Subcutaneous abdominal adipose tissue (tissue), 5 donors: ENCODE measurements around the gene PROM2.

ENCODE experiments used
- H3K27ac ChIP-seq: one replicate; pipeline ENCODE4 v1.7.0; 2013; ENCODE audit warnings: low read depth, mild to moderate bottlenecking, inconsistent platforms, low read length, moderate library complexity
- H3K27me3 ChIP-seq, 5 donors: one replicate each; pipeline ENCODE4 v1.7.0; 2013; ENCODE audit warnings: low read length in 5 of 5, inconsistent platforms in 1 of 5; ENCODE audit not compliant: control insufficient read depth in 5 of 5, insufficient read depth in 4 of 5
- H3K36me3 ChIP-seq, 5 donors: one replicate each; pipeline ENCODE4 v1.7.0; 2013; ENCODE audit warnings: low read length in 5 of 5; ENCODE audit not compliant: control insufficient read depth in 5 of 5, insufficient read depth in 5 of 5
- H3K4me1 ChIP-seq, 5 donors: one replicate each; pipeline ENCODE4 v1.7.0; 2013; ENCODE audit warnings: low read length in 5 of 5, mild to moderate bottlenecking in 3 of 5, moderate library complexity in 1 of 5; ENCODE audit not compliant: control insufficient read depth in 5 of 5, insufficient read depth in 5 of 5
- H3K4me3 ChIP-seq, 5 donors: one replicate each; pipeline ENCODE4 v1.7.0; 2013; ENCODE audit warnings: low read length in 5 of 5, low read depth in 1 of 5
- H3K9ac ChIP-seq, 5 donors: one replicate each; pipeline ENCODE4 v1.7.0; 2013; ENCODE audit warnings: low read length in 5 of 5, mild to moderate bottlenecking in 4 of 5, moderate library complexity in 3 of 5
- H3K9me3 ChIP-seq, 5 donors: one replicate each; pipeline ENCODE4 v1.7.0; 2013; ENCODE audit warnings: low read length in 5 of 5; ENCODE audit not compliant: control insufficient read depth in 5 of 5
- donor health status: healthy.
- donor health status: healthy.
- donor health status: healthy.
- donor health status: healthy.
- donor health status: healthy.

PROM2 gene

DNA sequence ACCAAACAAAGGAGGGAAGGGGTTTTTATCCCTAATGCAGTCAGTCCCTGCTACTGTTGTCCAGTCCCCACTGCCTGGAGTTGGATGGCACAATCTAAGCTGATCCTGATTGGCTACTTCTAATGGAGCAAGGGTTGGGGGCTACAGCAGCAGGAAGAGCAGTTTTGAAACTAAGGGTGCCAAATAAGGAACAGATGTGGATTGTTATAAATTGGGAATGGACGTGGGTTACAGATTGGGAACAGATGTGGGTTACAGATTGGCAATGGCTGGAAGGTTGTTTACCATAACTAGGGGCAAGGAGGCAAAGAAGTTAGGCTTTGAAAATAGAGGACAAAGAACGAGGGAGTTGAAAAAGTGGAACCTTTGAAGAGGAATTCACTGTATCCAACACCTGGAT lies 16.0 kb upstream of the PROM2 start:
- H3K9me3 ChIP-seq: peaks cover 3 to 15% (median 6%) of the 10 kb centered on the region in 5 donors
- no peaks in the 10 kb centered on the region for H3K36me3 ChIP-seq
- no peaks in the 10 kb centered on the region for H3K27me3 ChIP-seq
- no peak overlapping the region for H3K4me3 ChIP-seq
- no peaks in the 10 kb centered on the region for H3K4me1 ChIP-seq
- H3K9ac ChIP-seq: no peak overlapping the region
- H3K27ac ChIP-seq: no peak overlapping the region

- H3K27ac ChIP-seq: no peak overlapping the region
- no peaks in the 10 kb centered on the region for H3K36me3 ChIP-seq
- no peak overlapping the region for H3K4me3 ChIP-seq
- no peaks in the 10 kb centered on the region for H3K27me3 ChIP-seq
- no peak overlapping the region for H3K9ac ChIP-seq
- no peaks in the 10 kb centered on the region for H3K4me1 ChIP-seq
- peaks cover 3 to 15% (median 6%) of the 10 kb centered on the region in 5 donors for H3K9me3 ChIP-seq
Measured at GRCh38 chr2:95260028-95261023, 13.9 kb upstream of the PROM2 start.

- H3K27me3 ChIP-seq: no peaks in the 10 kb centered on the region
- no peaks in the 10 kb centered on the region for H3K4me1 ChIP-seq
- H3K9me3 ChIP-seq: peaks cover 3 to 15% (median 6%) of the 10 kb centered on the region in 5 donors
- no peaks in the 10 kb centered on the region for H3K36me3 ChIP-seq
- no peak overlapping the region for H3K9ac ChIP-seq
- H3K27ac ChIP-seq: no peak overlapping the region
- H3K4me3 ChIP-seq: no peak overlapping the region
Measured at GRCh38 chr2:95261602-95262001, 12.6 kb upstream of the PROM2 start.

DNA sequence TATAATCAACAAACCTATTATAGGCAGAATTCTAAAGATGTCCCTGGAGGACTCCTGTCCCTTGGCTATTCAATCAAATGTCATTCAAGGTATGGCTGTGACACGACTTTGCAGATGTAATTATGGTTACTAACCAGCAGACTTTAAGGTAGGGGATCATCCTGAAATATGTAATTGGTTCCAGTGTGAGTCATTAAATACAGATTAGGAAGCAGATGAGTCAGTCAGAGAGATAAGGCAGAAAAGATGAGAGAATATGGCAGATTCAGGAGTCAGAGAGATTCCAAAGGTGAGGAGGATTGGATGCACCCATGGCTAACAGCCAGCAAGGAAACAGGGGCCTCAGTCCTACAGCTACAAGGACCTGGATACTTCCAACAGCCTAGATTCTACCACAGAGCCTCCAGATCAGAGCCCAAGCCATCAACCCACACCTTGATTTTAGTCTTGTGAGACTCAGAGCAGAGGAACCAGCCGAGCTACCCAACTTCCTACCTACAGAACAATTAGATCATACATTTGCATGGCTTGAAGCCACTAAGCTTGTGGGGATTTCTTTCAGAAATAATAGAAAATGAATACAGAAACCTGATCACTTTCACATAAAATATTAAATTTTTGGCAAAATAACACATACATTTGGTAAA lies 11.2 kb upstream of the PROM2 start:
- Histone ChIP-seq H3K27ac (no peak overlapping the region), H3K27me3 (no peaks in the 10 kb centered on the region)

DNA sequence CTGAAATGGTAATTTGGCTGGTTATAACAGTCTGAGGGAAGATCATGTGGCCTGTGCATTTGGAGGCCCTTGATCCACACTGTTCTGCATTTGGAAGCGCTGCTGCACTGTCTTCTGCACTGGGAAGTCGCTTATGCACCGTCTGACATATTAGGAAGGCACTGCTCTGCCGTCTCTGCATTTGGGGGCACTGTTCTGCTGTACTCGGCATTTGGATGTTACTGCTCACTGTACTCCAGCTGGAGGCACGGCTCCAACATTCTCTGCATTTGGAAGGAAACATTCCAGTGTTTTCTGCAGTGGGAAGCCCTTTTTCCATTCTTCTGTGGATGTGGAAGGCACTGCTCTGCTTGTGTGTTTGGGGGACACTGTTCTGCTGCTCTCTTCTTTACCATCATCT lies 9.6 kb upstream of the PROM2 start:
- no peak overlapping the region for H3K27ac ChIP-seq
- H3K9ac ChIP-seq: no peak overlapping the region
- H3K4me3 ChIP-seq: no peak overlapping the region
- peaks cover 0 to 2% (median 0%) of the 10 kb centered on the region in 5 donors for H3K9me3 ChIP-seq
- H3K36me3 ChIP-seq: no peaks in the 10 kb centered on the region
- no peaks in the 10 kb centered on the region for H3K27me3 ChIP-seq
- H3K4me1 ChIP-seq: no peaks in the 10 kb centered on the region

More for the DNA sequence above, 11.2 kb upstream of the PROM2 start:
- Histone ChIP-seq H3K4me1 (no peaks in the 10 kb centered on the region), H3K36me3 (no peaks in the 10 kb centered on the region), H3K9ac (no peak overlapping the region), H3K9me3 (peaks cover 0 to 8% (median 6%) of the 10 kb centered on the region in 5 donors), H3K4me3 (no peak overlapping the region)

DNA sequence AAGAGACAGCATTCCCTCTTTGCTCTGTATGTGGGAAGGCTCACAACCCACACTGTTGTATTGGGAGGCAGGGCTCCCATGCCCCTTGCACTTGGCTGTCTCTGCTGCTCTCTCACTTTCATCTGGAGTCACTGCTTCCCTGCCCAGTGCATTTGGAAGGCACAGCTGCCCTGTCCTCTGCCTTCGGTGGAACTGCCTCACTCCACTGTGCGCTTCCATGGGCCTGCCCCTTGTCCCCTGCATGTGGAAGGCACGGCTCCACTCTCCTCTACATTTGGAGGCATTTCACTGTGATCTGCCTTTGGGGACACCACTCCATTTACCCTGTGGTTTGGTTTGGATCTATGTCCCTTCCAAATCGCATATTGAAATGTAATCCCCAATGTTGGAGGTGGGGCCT lies 9.1 kb upstream of the PROM2 start:
- Histone ChIP-seq H3K27ac (no peak overlapping the region), H3K9me3 (peaks cover 0 to 2% (median 0%) of the 10 kb centered on the region in 5 donors), H3K9ac (no peak overlapping the region), H3K4me3 (no peak overlapping the region), H3K4me1 (no peaks in the 10 kb centered on the region), H3K36me3 (no peaks in the 10 kb centered on the region), H3K27me3 (no peaks in the 10 kb centered on the region)

DNA sequence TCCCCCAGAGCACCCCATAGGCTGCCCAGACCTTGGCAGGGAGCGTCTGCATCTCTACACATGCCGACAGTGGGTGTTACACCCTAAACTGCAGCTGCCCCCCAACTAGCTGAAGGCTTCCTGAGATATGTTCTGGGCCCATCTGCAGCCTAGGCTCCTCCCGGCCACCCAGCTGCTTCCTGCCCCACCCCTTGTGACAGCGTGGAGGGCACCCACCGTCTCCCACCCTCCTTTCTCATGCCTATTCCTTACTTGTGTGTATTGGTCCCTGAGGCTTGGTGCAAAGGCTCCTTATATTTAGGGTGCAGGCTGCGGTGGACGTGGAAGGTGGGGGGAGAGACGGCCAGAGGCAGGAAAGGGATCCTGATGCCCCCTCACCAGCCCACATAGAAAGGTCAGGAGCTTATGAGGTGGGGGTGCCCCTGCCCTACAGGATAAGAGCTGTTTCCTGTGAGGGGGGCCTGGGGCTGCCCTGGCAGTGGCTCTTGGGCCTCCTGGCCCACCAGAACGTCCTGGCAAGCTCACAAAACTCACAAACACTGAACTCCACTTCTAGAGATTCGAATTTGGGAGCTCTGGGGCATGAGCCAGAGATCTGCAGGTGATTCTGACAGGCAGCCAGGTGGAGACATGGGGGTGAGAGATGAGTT lies 7.3 kb upstream of the PROM2 start:
- Histone ChIP-seq H3K9me3 (peaks cover 0 to 2% (median 0%) of the 10 kb centered on the region in 5 donors), H3K4me3 (no peak overlapping the region), H3K27ac (no peak overlapping the region), H3K27me3 (no peaks in the 10 kb centered on the region), H3K4me1 (no peaks in the 10 kb centered on the region), H3K9ac (no peak overlapping the region), H3K36me3 (no peaks in the 10 kb centered on the region)

GRCh38 chr2:95267458-95268210 lies 6.6 kb upstream of the PROM2 start:
- Histone ChIP-seq H3K9ac (no peak overlapping the region), H3K4me3 (no peak overlapping the region), H3K27me3 (no peaks in the 10 kb centered on the region), H3K36me3 (no peaks in the 10 kb centered on the region), H3K9me3 (peaks cover 0 to 2% (median 0%) of the 10 kb centered on the region in 5 donors), H3K4me1 (no peaks in the 10 kb centered on the region), H3K27ac (no peak overlapping the region)

DNA sequence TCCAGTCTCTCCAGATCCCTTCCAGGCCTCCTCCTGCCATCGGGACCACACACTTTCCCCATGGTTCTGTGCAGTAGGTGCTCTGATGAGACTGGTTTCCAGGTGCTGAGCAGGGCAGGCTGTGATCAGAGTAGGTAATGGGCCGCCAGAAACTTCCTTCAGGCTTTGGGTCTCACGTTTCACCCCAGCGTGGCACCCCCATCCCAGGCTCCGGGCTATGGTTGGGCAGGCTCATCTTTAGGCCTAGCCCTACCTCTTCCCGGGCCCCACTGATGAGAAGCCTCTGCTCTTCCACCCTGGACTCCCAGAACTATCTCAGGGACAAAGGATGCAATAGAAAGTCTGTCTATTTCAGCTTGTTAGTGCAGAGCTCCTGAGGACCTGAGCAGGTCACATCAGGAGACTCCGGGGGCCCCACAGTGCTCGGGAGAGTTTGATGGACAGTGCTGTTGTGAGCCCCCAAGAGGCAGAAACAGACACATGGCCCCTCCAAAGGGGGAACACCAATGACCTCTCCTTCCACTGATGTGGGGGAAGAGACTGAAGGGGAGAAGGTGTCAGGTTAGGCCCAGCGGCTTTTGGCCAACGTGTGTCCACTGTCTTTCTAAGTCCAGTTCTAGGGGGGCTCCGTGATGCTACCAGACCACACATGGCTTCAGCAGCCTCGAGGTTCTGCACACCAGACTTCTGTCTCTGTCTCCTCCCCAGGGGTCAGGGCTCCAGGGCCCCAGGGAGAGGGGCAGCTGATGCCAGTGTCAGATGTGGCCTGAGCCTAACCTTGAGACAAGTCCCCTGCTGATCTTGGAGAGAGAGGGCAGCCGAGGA lies 5.8 kb upstream of the PROM2 start:
- Histone ChIP-seq H3K27me3 (no peaks in the 10 kb centered on the region), H3K36me3 (no peaks in the 10 kb centered on the region), H3K4me1 (no peaks in the 10 kb centered on the region), H3K9me3 (no peaks in the 10 kb centered on the region), H3K27ac (no peak overlapping the region), H3K4me3 (no peak overlapping the region), H3K9ac (no peak overlapping the region)
